Measurements from ENCODE around the gene LARP6.
"Not testable (repeated sequence)": the region's sequence is repeated elsewhere in the genome, so short reads cannot be mapped to it uniquely, and the experiment has no call there.

LARP6 gene

DNA sequence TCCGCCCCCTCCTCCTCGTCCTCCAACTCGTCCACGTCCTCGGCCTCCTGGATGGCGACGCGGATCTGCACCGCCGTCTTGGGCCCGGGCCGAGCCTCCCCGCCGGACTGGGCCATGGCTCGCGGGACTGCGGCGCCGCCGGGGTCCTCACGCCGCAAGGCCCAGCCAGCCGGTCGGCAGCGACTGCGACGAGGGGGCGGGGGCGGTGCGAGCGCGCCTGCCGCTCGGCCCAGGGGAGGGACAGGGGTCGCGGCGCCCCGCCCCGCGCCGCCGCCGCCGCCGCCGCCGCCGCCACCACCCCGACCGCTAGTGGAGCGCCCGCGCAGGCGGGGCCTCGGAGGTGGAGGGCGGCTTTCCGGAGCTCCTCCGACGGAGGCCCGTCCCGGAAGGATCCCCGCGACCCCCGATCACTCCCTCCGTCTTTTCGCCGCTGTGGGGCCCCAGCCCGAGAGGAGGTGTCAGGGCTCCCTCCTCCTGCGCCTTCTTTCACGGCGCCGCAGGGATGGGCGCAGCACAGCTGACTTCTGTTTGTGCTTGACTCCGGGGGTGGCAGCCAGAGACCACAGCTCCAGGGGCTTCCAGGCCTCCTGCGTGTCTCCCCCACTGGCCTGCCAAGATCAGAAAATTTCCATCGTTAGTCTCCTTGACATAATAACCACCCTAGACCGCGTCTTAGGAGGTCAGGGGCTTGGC, at the start of gene LARP6:
Gene LARP6, minus strand, starts transcription at position 185 of the 693 bp plus-strand sequence. Its CDS starts 69 bp downstream, at position 116.
- ATAC-seq: peak; percentile 20 to 44

DNA sequence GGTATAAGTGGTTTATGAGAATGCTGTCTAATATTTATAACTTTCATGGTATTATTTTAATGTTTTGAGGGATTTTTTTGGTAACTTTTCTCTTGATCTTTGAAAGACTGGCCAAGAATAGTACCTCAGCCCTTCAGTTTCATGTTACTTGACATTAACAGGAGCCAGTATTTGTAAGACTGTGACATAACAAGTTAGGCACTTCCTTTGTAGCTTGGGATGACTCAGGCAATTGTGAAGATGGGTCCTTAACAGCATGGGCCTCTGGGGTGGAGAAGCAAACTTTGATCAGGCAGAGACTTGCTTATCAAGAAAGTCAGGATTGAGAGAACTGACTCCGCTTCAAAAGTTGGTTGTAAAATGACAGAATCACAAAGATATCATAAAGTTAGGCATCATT, 48.1 kb upstream of the LARP6 start:
- ATAC-seq: no peak

DNA sequence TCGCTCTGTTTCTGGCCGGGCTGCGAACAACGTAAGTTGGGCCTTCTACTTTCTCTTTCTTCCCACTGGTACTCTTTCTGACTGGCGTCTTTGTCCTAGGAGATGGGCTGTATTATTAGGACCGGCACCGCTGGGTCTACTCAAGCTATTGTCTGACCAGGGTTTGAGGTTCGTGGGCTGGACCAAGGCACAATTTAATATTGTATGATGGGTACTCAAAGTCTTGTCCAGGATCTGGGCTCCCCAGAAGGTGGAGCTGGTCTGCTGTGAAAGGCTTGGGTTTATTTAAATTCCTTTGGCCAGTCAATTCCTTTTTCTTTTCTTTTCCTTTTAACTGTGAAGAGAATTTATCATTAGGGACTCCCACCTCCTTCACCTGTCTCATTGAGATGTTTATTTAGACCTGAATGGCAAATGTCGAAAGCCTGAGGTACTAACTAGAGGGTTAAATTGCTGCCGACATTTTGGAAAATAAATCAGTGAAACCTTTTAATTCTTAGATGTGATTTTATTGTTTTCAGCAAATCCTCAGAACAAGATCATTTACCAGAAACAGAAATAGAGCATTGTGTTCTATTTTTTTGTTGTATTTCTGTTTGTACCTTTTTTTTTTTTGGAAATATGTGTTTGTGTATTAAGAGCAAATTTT, 39.1 kb upstream of the LARP6 start:
- ATAC-seq: no peak

DNA sequence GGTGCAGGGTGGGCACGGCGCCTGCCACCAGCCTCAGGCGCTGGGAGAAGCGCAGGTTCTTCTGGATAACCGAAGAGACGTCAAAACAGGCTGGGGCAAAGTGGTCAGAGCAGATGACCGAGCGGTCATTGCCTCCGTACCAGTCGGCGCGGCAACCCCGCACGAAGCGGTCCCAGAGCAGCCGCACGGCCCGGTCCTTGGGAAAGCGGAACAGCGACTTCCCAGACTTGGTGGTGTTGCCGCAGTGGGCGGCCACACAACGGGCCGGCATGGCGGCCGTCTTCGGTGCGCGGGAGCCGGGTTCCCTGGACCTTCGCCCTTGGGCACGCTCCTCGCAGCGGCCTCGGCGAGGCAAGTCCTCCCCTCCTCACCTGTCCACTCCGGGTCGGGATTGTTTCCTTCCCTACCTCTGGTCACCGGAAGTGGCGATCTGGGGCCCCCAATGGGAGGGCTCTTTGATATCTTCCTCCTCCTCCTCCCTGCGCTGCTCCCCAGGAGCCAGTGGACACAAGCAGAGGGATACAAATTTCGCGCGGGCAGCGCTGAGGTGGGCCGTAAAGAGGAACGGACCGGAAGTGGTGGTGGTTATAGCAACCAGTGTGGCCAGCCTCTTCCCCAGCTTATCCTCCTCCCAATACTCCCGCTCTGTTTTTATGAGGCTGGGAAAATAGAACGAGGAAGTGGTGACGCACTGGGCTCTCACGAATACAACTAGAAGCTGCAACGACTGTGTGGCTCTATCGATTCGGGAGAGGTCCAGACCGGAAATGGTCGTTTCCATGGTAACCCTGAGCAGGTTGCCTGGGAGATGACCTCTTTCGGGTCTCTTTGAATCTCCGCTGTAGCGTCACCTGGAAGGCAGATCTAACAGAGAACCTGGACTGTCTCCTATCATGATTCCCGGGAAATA, 38.3 kb upstream of the LARP6 start, which contains the start of the genes LRRC49 and THAP10:
Gene LRRC49, plus strand, starts transcription at position 825 of the 910 bp plus-strand sequence. Its CDS starts 69 bp downstream, at position 894.
Gene THAP10, minus strand, starts transcription at position 432 of the 910 bp plus-strand sequence. Its CDS starts 161 bp downstream, at position 271.
- peak in 1 of 2 donors; percentile 51 for ATAC-seq

DNA sequence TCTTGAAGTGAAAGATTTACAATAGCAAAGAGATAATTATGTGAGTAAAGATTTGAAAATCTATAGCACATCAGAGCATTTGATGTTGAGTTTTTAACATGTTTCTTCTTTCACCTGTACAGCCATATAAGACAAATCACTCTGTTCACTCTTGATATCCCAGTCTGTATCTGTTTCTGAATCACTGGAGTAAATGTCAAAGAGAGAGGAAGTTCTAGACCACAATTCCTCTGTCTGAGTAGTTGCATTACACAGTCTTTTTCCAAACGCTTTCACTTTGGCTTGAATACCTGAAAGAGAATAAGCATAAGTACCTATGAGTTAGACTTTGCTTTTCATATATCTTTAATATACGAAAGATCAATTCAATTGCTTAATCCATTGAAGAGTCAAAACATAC, 28.4 kb upstream of the LARP6 start:
- no peak for ATAC-seq

DNA sequence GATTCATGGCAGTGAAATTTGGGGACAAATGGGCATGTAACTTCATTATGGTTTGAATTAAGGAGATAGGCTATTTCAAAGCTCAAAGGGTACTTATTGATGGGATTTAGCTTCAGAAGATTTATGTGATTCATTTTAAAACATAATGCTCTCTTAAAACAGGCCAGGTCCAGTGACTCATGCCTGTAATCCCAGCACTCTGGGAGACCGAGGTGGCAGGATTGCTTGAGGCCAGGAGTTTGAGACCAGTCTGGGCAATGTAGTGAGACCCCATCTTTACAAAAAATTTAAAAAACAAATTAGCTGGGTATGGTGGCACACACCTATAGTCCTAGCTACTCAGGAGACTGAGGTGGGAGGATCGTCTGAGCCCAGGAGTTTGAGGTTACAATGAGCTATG, 26.8 kb upstream of the LARP6 start:
- no peak for ATAC-seq

DNA sequence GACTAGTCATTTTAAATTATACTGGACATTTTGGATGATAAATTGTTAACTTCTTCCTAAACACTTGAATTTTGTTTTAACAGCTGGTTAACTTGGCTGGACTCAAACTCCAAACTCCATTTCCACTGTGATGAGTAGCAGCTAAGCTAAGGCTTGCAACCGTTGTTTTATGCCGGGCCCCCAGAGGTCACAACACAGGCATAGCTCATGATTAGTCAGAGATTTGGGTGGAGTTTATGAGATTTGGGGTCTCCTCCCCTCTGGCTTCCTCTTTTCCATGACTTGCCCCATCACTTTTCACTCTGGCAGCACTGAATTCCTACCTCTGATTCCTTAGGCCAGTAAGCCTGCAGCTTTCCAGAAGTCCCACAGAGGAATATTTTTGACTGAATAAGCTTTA, 25.4 kb upstream of the LARP6 start:
- no peak for ATAC-seq

DNA sequence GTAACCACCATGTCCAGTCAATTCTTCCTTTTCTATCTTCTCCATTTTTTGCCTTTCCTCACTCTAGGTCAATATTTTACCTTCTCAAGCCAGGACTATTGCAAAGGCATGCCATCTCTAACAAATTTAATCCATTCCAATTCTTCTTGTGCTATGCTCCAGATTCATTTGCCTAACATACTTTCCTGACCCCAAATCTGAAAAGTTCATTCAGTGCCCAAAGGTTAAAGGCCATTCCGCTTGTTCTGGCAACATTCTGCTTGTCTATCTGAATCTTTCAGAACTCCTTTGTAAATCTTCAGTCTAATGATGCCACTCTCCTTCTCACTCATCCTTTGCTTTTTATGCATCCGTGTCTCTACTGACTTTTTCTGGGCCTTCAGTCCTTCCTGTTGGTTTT, 22.7 kb upstream of the LARP6 start:
- ATAC-seq: no peak

DNA sequence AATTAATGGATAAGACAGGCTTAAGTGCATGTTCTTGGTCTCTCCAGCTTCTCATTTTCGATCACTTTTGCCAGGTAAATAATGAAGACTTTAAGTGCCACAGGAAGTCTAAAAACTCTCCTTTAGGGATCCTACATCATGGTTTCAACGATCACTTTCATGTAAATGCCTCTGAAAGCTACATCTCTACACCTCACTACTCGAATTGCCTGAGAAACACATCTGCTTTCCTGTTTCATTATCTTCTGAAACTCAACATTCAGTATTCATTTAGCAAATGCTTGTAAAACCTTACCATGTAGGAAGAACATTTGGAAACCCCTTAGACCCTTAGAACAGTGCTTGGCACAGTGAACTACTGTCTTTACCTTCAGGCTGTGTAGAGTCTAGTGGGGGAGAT, 22.1 kb upstream of the LARP6 start:
- no peak for ATAC-seq

DNA sequence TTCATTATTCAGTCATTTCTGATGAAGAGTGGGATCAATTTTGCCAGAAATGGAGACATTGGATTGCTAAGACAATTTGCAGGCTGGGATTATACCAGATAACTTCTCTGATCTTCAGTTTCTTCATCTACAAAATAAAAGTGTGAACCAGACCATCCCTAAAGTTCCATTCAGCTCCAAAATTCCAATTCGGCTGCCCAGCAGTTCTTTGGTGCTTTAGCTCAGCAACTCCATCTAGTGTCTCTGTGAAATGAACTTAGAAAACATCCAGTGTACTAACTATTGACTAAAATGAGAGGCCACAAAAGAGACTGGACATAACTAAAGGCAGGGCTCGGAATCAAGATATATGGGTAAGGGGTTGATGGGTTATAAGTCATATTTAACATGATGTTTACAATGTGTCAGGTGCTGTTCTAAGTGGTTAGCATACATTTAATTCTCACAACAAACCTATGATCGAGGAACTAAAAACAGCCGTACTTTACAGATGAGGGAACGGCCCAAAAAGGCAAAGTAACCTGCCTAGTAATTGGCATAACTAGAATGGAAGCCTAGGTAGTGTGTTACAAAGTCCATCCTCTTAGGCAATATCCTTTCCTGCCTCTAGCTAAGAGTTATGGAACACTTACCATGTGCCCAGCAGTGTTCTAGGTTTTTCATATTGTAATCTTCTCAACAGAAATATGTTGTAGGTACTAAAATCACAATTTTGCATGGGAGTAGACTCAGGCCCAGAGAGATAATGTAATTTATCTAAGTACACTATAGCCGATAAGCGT, 21.2 kb upstream of the LARP6 start:
- ATAC-seq: no peak

DNA sequence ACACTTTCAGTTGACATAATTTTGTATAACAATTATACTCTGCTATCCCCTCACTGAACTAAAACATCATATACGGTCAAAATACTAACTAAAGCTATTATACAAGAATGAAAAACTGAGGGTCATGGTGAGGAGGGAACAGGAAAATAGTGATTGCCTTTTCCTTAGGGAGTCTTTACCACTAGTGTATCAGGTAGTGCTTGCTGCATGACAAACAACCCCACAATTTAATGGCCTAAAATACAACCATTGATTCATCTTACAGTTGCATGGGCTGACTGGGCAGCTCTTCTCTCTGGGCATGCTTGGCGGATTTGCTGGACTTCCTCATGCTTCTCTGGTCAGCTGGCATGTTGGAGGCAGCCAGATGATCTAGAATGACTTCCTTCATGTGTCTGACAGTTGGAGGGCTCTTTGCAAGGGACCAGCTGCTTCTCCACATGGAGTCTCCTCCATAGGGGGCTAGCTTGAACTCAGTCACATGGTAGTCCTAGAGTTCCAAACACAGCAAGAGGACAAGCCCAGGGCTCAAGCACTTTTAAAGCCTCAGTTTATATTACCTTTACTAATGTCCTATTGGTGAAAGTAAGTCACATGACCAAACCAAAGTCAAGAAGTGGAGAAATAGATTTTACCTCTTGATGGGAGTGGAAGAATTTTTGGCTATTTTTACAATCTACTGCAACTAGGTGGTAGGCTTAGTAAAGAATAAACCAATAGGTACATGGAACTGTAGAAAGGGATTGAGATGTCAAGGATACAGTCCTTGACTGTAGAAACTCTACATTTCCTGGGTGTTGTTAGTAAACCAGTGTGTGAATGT, 19.5 kb upstream of the LARP6 start:
- no peak for ATAC-seq

DNA sequence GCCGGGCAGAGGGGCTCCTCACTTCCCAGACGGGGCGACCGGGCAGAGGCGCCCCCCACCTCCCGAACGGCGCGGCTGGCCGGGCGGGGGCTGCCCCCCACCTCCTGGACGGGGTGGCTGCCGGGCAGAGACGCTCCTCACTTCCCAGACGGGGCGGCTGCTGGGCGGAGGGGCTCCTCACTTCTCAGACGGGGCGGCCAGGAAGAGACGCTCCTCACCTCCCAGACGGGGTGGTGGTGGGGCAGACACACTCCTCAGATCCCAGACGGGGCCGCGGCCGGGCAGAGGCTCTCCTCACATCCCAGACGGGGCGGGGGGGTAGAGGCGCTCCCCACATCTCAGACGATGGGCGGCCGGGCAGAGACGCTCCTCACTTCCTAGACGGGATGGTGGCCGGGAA, 17.5 kb upstream of the LARP6 start:
- ATAC-seq: not testable (repeated sequence)

DNA sequence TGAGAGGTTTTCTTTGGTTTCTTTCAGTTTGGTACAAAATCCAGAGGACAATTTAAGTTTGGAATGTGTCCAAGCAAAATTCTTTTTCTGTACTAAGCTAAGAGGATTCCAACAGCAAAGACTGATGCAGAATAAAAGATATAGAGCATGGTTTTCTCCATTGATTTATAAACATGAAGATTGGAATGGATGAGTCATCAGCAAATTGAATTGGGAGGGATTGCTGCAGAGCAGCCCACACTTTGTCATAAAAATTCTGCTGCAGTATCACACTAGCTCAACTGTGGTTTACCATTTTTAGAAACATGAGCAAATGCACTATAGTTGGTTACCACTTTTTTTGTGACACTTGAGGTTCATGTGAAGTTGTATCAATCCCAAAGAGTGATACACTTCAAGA, 16.1 kb upstream of the LARP6 start:
- ATAC-seq: no peak

DNA sequence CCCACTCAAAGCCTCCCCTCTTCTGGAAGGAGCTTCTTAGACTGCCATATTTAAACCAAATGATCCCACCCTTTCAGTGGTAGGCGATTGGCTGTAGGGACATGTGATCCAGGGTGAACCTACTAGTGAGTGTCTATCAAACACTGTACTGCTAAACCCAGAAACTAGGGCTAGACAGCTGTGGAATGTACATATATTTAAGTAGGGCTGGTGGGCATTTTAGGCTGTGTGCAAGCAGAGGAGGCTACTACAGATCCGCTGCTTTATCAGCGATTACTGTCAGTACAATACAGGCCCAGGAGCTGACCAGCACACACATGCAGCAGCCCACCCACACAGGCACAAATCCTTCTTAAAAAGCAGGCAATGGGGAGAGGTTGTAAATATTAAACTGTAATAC, 15.4 kb upstream of the LARP6 start:
- ATAC-seq: no peak

DNA sequence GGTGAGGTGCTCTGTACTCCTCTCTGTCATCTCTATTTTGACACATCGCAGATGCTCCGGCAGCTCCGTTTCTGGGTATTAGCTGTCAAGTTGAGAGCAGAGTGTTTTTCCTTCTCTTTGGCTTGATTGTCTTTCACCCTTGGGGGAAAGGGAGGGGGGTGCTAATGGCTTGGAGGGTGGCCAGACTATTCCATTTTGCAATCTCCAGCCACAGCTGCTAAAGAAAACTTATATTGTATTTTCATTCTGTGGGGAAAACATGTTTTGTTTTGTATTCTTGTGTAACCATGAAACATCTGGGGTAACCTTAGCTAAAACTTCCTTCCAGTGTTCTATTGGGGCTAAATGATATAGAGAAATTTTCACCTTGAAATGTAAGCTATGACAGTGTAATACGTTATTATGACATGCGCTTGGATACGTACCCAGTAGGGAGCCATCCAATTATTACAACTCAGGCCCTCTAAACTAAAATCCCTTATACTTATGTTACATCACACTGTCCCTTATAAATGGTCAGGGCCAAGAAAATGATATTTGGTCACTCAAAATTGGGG, 14.0 kb upstream of the LARP6 start:
- no peak for ATAC-seq

DNA sequence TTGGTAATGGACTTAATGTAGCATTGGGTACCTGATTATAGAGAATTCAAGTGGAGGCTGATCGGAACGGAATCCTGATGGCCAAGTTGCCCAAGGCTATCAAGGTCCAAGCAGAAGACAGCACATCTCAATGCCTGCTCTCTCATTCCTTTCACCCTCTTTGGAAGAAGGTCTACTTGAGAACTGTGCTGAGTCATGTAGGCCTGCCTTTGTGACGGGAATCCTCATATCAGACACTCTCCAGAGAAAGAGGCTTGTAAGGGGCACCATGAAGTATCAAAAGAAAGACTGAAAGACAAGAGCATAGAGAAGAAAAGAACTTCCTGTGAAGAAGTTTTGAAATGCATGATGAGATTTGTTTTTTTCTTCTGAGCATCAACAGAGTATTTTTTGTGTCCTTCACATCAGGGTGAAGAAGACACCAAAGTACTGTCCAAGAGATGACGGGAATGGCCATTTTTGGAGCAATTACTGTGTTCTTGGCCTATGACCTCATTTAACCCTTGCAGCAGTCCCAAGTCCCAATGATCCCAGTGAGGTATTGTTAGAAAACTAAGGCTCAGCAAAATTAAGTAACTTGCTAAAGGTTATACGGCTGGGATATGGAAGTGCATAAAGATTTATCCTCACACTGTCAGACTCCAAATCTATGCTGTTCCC, 13.2 kb upstream of the LARP6 start:
- no peak for ATAC-seq

DNA sequence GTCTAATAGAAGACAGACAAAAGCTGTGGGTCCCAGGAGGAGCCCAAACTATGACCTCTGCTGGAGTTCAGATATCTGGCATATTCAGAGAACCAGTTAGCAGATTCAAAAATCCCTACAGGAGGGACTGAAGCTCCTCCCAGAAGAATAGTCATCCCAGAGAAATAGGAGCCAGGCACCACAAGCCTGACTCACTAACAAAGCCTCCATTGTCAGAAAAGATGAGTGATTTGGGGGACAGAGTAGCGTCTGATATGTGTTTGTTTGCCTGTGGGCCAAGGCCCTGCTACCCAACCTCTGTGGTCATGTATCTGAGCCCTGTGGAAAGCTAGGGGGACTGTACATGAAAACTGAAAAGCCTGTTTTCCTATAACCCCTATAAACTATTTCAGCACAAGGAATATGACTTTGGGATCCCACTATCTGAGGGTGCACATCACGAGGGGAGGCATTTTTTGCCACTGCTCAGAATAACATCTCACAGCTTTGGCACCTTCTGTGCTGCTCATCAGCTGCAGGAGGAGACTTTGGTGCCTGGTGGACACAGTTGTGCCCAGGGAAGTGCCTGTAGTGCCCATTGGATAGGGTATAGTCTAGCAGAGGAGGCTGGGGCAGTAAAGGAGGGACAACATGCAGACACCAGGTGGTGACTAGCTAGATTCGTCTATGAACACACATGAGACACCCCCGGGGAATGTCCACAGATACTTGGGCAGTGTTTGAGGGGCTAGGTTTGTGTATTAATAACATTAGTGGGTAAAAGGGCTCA, 9.7 kb upstream of the LARP6 start:
- ATAC-seq: no peak

DNA sequence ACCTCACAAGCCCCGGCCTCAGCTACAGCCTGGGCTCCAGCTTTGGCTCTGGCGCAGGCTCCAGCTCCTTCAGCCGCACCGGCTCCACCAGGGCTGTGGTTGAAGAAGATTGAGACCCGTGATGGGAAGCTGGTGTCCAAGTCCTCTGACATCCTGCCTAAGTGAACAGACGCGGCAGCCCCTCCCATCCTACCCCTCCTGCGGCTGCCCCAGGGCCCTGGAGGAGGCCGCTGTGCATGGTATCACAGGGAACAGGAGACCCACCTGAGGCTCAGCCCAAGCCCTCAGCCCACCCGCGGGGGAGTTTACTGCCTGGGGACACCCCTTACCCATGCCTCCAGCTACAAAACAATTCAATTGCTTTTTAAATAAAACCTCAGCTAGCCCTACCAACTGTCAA, 6.0 kb upstream of the LARP6 start:
- ATAC-seq: no peak

DNA sequence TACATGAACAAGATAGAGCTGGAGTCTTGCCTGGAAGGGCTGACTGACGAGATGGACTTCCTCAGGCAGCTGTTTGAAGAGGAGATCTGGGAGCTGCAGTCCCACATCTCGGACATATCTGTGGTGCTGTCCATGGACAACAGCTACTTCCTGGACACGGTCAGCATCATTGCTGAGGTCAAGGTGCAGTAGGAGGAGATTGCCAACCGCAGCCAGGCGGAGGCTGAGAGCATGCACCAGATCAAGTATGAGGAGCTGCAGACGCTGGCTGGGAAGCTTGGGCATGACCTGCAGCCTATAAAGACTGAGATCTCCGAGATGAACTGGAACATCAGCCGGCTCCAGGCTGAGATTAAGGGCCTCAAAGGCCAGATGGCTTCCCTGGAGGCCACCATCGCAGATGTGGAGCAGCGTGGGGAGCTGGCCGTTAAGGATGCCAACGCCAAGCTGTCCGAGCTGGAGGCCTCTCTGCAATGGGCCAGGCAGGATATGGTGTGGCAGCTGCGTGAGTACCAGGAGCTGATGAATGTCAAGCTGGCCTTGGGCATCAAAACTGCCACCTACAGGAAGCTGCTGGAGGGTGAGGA, 5.5 kb upstream of the LARP6 start:
- ATAC-seq: no peak
